ENCODE measurements around the gene PAXX. TPM values are rescaled to one million over a fixed set of nuclear protein-coding genes. Genes with fewer than 3 reads are reported as not detected.
"Not testable (repeated sequence)": the region's sequence is repeated elsewhere in the genome, so short reads cannot be mapped to it uniquely, and the experiment has no call there.

Gene PAXX
- total RNA-seq, 1 experiment from 2014 or later: 104 TPM

DNA sequence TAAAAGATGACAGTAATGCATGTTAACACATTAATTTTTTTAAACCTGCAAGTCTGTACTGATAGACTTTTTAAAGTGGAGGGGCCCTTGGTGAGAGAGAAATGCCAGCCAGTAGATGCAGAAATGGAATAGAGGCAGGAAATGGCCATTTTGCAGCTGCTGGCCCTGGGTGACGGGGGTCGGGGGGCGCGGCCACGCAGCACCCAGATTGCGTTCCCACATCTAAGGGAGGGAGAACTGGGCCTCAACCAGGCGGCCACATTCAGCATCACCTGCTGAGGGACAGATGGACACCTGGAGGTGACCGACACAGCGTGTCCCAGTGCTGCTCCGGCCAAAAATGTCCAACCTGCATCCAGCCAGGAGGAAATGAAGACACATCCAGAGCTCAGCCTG lies 10.4 kb downstream of the PAXX start:
- DNase-seq (ENCODE audit: low spot score): no peak

- DNase-seq (ENCODE audit: low spot score): not testable (repeated sequence)
Observed at GRCh38 chr9:137004285-137004684, 12.1 kb downstream of the PAXX start.

DNA sequence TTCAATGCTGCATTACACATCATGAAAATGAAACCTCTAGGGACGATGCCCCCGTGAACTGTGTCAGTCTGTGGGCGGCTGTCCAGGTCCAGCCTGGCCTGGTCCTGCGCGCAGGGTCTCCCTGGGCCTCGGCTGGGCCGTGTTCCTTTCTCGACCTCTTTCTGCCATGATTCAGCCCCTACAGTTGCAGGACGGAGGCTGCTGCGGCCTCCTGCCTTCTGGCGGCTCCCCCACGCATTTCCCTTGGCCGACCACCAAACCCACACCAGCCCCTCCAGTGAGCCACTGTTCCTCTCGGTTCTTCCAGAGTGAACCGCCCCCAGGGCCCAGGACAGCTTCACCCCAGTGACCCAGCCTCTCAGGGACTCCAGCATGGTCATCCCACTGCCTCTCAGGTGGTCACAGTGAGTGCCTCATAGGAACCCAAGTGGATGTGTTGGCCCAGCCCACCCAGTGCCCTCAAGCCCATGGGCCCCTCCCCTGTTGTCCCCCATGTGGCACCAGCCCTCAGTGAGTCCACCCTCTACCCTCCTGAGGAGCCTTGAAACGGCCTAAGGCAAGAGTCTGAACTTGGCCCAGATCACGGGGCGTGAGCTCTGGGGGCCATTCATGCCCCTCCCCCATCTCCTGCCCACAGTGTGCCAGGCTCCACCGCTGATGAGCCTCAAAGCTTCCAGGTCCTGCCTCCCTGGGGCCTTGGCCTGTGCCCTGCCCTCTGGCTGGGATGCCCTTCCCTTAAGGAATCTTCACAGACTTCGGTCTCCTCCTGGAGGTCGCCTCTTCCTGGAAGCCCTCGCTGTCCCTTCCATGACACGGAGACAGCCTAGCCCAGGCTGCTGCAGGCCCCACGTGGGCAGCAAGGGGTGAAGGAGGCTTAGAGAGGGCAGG lies 14.1 kb downstream of the PAXX start:
- DNase-seq (ENCODE audit: low spot score): no peak

DNA sequence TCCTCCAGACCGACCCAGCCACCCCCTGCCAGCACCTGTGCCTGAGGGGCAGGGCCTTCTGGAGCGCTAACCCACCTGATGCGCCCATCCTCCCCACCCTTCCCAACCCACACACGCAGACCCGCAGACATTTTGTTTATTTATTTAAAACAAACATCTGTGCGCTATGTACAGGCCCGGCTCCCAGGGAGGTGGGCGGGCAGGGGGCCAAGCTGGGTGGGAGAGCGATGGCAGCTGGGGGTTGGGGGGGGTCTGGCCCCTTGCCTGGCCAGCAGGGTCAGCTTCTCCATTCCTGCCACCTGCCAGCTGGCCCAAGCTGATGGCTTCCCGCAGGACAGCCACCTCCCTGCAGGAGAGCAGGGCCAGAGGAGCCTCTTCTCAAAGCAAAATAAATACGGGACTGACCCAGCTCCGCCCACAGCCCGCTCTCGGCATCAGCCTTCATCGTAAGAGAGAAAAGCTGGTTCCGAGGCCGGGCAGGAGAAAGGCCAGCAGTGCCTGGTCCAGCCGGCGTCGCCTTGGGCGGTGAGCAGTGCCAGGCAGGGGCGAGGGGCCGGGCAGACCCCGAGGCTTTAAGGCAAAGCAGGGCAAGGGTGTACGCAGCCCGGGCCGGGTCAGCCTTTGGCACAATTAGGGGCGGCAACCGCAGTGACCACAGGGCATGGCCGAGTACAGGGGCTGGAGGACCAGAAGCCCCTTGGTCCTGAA lies 15.0 kb downstream of the PAXX start:
- no peak for DNase-seq (ENCODE audit: low spot score)

GRCh38 chr9:137007816-137008270 lies 15.6 kb downstream of the PAXX start:
- no peak for DNase-seq (ENCODE audit: low spot score)

GRCh38 chr9:137008312-137008711 lies 16.1 kb downstream of the PAXX start:
- no peak for DNase-seq (ENCODE audit: low spot score)

DNA sequence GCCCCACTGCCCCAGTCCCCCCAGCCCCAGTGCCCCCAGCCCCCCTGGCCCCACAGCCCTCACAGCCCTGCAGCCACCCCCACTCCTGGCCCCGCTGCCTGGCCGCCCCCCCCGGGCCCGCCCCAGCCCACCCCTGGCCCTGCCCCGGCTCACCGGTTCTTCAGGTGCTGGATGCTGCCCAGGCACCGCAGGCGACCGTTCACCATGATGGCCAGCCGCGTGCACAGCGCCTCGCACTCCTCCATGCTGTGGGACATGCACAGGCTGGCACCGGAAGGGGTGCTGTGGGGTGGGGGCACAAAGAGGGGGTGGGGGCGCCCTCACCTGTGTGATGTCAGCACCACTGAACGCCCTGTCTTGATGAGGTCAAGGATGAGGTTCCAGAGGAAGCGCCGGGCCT lies 17.0 kb downstream of the PAXX start:
- DNase-seq (ENCODE audit: low spot score): no peak

GRCh38 chr9:137009938-137010732 lies 17.9 kb downstream of the PAXX start:
- no peak for DNase-seq (ENCODE audit: low spot score)

- DNase-seq (ENCODE audit: low spot score): no peak
Observed at GRCh38 chr9:137011156-137011555, 18.9 kb downstream of the PAXX start.

- DNase-seq (ENCODE audit: low spot score): no peak
Observed at GRCh38 chr9:137011907-137012675, 19.9 kb downstream of the PAXX start.

GRCh38 chr9:137012694-137013570 lies 20.7 kb downstream of the PAXX start:
- DNase-seq (ENCODE audit: low spot score): no peak

GRCh38 chr9:137013571-137013940 lies 21.3 kb downstream of the PAXX start:
- DNase-seq (ENCODE audit: low spot score): no peak

- no peak for DNase-seq (ENCODE audit: low spot score)
Observed at GRCh38 chr9:137014166-137014565, 21.9 kb downstream of the PAXX start.

DNA sequence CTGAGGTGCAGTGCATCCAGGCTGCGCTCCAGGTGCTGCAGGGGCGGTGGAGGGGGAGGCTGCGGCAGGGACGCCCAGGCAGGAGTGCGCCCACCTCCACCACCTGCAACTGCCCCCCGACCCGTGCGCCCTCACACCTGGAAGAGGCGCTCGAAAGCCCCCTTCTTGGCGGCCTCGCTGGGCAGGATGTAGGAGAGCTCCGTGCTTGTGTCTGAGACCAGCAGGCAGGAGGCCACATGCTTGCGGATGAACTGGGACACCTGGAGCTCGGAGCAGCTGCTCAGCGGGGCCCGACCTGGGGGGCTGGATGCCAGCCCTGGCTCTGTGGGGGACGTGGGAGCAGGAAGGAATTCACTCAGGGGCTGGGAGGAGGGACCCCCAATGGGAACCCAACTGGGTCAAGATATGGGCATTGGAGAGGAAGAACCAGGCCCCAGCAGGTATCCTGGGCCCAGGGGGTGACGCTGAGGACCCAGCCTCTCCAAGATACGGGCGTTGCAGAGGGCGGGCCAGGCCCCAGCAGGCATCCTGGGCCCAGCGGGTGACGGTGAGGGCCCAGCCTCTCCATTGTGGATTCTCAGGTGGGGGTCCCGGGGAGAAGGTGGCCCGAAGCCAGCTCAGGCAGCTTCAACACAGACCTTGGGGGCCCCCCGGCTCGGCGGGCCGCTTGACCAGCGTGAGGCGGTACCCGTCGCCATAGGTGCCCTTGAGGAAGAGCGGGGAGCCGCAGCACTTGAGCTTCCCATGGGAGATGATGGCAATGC lies 22.7 kb downstream of the PAXX start:
- DNase-seq (ENCODE audit: low spot score): no peak

- DNase-seq (ENCODE audit: low spot score): no peak
Observed at GRCh38 chr9:137015540-137015930, 23.3 kb downstream of the PAXX start.

GRCh38 chr9:137015976-137016375 lies 23.8 kb downstream of the PAXX start:
- no peak for DNase-seq (ENCODE audit: low spot score)

DNA sequence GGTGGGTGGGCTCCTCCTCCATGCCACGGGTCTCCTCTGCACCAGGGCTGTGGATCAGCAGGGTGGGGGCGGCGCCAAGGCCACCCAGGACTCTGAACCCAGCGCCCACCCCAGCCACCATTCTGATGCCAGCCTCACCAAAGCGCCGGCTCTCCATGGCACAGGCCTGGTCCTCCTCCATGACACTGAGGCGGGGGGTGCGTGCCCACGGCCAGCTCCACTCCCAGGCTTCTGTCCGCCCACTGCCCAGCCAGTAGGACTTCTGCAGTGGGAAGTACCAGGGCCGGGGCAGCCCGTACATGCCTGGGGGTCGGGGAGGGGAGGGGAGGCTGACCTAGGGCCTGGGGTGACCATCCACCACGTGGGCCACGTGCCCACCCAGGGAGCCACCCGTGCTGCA lies 24.2 kb downstream of the PAXX start:
- no peak for DNase-seq (ENCODE audit: low spot score)

DNA sequence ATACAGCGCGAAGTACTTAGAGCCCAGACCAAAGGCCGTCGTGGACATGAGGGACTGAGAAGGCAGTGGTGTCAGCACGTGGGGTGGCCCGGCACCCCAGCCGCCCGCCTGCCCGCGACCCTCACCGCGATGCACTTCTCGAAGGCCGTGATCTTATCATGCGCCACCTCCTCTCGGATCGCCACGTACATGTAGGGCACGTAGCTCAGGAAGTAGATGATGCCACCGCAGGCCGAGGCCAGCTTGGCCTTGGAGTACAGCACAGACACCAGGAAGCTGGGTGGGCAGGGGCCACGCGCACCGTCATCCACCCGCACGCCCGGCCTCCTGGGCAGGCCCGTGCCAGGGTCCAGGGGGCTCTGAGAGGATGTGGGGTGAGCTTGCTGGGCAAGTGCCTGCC lies 24.8 kb downstream of the PAXX start:
- no peak for DNase-seq (ENCODE audit: low spot score)

- DNase-seq (ENCODE audit: low spot score): no peak
Observed at GRCh38 chr9:137017791-137018497, 25.7 kb downstream of the PAXX start.
